GM12872 (cell line): ENCODE data around the gene ERCC4.

Experiments used
- TF ChIP-seq, protein P1 (sequence below): IDR thresholded peaks from 3 replicates; pipeline ENCODE4 v1.5.1; 2011; ENCODE audit warnings: low read depth, mild to moderate bottlenecking, low read length, moderate library complexity; ENCODE audit not compliant: insufficient read depth

ERCC4 gene

GRCh38 chr16:13937411-13937810 lies 17.5 kb downstream of the ERCC4 start:
- TF ChIP-seq, protein P1, sequence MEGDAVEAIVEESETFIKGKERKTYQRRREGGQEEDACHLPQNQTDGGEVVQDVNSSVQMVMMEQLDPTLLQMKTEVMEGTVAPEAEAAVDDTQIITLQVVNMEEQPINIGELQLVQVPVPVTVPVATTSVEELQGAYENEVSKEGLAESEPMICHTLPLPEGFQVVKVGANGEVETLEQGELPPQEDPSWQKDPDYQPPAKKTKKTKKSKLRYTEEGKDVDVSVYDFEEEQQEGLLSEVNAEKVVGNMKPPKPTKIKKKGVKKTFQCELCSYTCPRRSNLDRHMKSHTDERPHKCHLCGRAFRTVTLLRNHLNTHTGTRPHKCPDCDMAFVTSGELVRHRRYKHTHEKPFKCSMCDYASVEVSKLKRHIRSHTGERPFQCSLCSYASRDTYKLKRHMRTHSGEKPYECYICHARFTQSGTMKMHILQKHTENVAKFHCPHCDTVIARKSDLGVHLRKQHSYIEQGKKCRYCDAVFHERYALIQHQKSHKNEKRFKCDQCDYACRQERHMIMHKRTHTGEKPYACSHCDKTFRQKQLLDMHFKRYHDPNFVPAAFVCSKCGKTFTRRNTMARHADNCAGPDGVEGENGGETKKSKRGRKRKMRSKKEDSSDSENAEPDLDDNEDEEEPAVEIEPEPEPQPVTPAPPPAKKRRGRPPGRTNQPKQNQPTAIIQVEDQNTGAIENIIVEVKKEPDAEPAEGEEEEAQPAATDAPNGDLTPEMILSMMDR, result no peak

GRCh38 chr16:13938480-13938879 lies 18.5 kb downstream of the ERCC4 start:
- TF ChIP-seq, protein P1, result no peak

GRCh38 chr16:13939821-13940220 lies 19.9 kb downstream of the ERCC4 start:
- TF ChIP-seq, protein P1, result no peak

- TF ChIP-seq, protein P1, result no peak
Observed at GRCh38 chr16:13940397-13940933, 20.5 kb downstream of the ERCC4 start.

- TF ChIP-seq, protein P1, result no peak
Observed at GRCh38 chr16:13944816-13945215, 24.9 kb downstream of the ERCC4 start.

DNA sequence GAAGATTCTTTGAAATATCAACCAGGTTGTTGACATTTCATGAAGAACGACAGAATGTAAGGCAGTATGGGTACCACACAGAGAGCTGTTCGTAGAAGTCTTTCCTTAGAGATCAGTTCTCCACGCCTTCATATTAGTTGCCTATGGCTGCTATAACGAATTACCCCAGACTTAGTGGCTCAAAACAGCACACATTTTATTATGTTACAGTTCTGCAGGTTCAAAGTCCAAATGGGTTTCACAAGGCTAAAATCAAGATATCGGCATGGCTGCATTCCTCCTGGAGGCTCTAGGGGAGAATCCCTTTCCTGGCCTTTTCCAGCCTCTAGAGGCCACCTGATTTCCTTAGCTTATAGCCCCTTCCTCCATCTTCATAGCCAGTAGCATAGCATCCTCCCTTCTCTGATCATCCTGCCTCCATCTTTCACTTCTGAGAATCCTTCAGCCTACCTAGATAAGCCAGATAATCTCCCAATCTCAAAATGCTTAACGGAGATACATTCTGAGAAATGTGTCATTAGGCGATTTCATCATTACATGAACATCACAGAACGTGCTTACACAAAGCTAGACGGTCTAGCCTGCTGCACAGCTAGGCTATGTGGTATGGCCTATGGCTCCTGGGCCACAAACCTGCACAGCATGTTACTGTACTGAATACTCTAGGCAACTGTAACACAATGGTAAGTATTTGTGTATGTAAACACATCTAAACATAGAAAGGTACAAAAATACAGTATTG lies 26.0 kb downstream of the ERCC4 start:
- TF ChIP-seq, protein P1, result no peak

DNA sequence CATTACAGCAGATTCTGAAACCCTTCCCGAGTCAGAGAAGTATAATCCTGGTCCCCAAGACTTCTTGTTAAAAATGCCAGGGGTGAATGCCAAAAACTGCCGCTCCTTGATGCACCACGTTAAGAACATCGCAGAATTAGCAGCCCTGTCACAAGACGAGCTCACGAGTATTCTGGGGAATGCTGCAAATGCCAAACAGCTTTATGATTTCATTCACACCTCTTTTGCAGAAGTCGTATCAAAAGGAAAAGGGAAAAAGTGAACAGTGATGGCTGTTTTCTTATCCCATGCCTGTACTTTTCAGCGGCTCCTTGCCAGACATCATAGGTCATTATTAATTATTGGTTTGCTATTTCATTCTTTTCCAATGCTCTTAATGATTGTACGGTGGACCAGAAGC lies 28.1 kb downstream of the ERCC4 start:
- TF ChIP-seq, protein P1, result no peak
